ENCODE measurements around the gene NKD2. TPM values are rescaled to one million over a fixed set of nuclear protein-coding genes. Genes with fewer than 3 reads are reported as not detected.

NKD2 gene
- total RNA-seq, 1 donor from 2014 or later, result 65.1 TPM

DNA sequence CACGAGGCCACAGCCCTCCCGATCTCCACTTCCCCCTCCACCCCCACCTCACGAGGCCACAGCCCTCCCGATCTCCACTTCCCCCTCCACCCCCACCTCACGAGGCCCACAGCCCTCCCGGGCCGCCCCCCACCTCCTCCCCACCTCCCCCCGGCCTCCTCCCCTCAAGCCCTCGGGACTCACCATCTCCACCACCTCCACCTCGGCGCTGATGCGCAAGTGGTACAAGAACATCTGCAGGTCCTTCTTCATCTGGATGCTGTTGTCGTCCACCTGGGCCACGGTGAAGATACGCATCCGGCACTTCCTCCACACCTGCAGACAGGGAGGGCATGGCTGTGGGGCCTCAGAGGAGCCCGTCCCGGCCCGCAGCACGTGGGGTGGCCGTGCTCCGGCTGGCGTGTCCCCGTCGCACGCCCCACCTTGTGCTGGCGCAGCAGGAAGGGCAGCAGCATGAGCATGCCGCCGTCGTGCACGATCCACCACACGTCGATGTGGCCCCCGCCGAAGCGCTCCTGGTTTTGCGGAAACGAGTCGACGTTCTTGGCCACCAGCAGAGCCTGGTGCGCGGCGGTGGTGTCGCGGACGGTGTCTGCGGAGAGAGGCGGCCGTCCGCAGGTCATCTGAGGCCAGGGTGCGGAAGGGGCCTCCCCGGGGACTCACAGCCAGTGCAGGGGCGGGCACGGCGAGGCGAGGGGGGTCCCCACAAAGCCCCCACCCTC lies 55.2 kb downstream of the NKD2 start:
- Mint-ChIP-seq H3K27me3 (ENCODE audit: low read depth) (no peaks in the 10 kb centered on the region), H3K4me1 (no peaks in the 10 kb centered on the region)
- DNase-seq (ENCODE audit: low spot score in 2 of 2, unreplicated experiment in 2 of 2), result no peak

GRCh38 chr5:1064383-1065142 lies 56.0 kb downstream of the NKD2 start:
- Mint-ChIP-seq H3K4me3 (no peak overlapping the region), H3K9me3 (no peaks in the 10 kb centered on the region), H3K27ac (no peak overlapping the region), H3K36me3 (peaks cover 2% of the 10 kb centered on the region), H3K27me3 (ENCODE audit: low read depth) (no peaks in the 10 kb centered on the region), H3K4me1 (no peaks in the 10 kb centered on the region)
- no peak for TF ChIP-seq CTCF (IDR thresholded peaks at IDR 0.05; ENCODE audit: unreplicated experiment)
- DNase-seq (ENCODE audit: low spot score in 2 of 2, unreplicated experiment in 2 of 2), result no peak

More for the DNA sequence above, 55.2 kb downstream of the NKD2 start:
- H3K27ac Mint-ChIP-seq, result no peak overlapping the region
- H3K36me3 Mint-ChIP-seq, result peaks cover 2% of the 10 kb centered on the region
- no peaks in the 10 kb centered on the region for H3K9me3 Mint-ChIP-seq
- no peak for TF ChIP-seq CTCF (IDR thresholded peaks at IDR 0.05; ENCODE audit: unreplicated experiment)
- H3K4me3 Mint-ChIP-seq, result no peak overlapping the region

DNA sequence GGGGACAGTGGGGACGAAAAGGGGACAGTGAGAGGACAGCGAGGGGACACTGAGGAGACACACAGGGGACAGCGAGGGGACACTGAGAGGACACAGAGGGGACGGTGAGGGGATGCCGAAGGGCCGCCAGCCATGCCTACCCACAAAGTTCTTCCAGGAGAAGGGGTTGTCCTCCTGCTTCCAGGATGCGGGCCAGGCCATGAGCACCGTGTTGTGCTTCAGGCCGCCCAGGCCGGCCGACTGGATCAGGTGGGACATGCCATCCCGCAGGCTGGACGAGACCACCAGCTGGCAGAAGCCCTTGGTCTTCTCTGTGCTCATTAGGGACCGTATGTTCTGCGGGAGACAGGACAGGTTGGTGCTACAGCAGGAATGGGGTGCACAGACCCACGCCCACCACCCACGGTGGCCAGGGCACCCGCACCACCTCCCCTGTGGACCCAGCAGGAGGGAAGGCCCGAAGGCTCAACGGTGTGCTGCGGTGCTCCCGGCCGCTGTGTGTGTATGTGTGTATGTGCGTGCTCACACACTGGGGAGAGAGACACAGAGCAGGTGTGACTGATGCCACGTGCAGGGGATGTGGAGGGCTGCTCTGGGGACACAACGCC lies 56.6 kb downstream of the NKD2 start:
- no peaks in the 10 kb centered on the region for H3K27me3 Mint-ChIP-seq (ENCODE audit: low read depth)
- no peak for TF ChIP-seq CTCF (IDR thresholded peaks at IDR 0.05; ENCODE audit: unreplicated experiment)
- H3K27ac Mint-ChIP-seq, result peak overlapping the region; percentile 25
- peaks cover 2% of the 10 kb centered on the region for H3K36me3 Mint-ChIP-seq
- H3K9me3 Mint-ChIP-seq, result no peaks in the 10 kb centered on the region
- no peak overlapping the region for H3K4me3 Mint-ChIP-seq
- no peak for DNase-seq (ENCODE audit: low spot score in 2 of 2, unreplicated experiment in 2 of 2)
- no peaks in the 10 kb centered on the region for H3K4me1 Mint-ChIP-seq

DNA sequence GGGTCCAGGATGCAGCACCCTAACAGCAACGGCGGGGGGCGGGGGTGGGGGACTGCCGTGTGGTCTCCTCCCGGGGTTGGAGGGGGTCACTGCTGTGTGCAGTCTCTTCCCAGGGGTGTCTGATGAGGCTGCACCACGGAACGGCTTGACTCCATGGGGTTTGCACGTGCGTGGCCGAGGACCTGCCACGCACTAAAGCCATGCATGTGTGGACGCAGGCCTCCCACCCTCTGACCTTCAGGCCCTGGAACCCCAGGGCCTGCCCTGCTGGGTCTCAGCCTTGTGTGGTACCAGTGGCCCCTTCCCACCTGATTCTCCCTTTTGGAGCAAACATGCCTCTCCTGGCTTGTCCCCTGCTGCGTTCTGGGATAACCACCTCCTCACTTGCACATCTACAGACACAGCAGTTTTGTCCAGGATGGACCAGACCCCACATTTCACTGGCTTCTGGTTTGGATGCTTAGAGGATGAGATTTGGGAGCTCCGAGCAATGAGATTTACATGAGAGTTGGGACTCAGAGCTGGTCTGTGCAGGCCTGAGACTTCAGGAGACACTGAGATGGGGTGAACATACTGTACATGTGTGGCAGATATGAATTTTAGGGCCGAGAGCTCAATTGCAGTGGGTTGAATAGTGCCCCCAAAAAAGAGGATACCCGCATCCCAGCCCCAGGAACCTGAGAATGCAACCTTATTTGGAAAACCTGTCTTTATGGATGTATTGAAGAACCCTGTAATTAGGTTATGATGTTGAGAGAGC lies 57.5 kb downstream of the NKD2 start:
- Mint-ChIP-seq H3K4me3 (no peak overlapping the region), H3K9me3 (no peaks in the 10 kb centered on the region), H3K27me3 (ENCODE audit: low read depth) (no peaks in the 10 kb centered on the region), H3K4me1 (no peaks in the 10 kb centered on the region), H3K27ac (no peak overlapping the region), H3K36me3 (peaks cover 2% of the 10 kb centered on the region)
- no peak for TF ChIP-seq CTCF (IDR thresholded peaks at IDR 0.05; ENCODE audit: unreplicated experiment)
- no peak for DNase-seq (ENCODE audit: low spot score in 2 of 2, unreplicated experiment in 2 of 2)

DNA sequence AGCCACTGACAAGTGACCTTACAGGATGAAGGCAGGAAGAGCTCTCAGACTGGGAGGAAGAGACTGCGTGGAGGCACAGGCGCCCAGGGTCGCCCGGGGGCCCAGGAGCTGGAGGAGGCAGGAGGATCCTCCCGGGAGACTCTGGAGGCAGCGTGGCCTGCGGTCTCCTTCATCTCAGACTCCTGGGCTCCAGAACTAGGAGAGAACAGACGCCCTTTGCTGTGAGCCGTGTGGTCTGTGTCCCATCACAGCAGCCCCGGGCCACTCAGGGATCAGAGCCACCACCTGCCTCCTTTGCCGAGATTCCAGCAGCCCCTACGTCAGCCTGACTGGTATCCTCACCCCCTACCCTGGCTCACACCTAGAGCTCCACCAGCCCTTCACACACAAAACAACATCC lies 58.1 kb downstream of the NKD2 start:
- H3K9me3 Mint-ChIP-seq, result no peaks in the 10 kb centered on the region
- no peaks in the 10 kb centered on the region for H3K27me3 Mint-ChIP-seq (ENCODE audit: low read depth)
- no peaks in the 10 kb centered on the region for H3K4me1 Mint-ChIP-seq
- no peak for DNase-seq (ENCODE audit: low spot score in 2 of 2, unreplicated experiment in 2 of 2)
- H3K4me3 Mint-ChIP-seq, result no peak overlapping the region
- TF ChIP-seq CTCF (IDR thresholded peaks at IDR 0.05; ENCODE audit: unreplicated experiment), result no peak
- H3K36me3 Mint-ChIP-seq, result peaks cover 2% of the 10 kb centered on the region
- H3K27ac Mint-ChIP-seq, result peak overlapping the region; percentile 27
